ENCODE measurements around the gene ARHGAP29.

DNA sequence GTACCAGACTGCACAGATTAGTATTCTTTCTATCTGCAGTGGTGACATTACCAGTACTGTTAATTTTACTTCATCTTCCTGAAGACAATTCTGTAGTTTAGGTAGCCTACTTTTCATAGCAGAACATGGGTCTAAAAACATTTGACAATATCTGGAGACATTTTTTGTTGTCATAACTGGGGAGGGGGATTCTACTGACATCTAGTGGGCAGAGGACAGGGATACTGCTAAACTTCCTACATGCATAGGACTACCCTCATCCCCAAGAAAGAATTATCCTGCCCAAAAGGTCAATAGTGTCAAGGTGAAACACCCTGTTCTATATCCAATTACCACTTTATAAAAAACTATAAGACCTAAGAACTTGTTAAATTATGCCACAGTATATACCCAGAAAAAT is 3.4 kb upstream of the ARHGAP29 start:
- TF ChIP-seq, protein P1, sequence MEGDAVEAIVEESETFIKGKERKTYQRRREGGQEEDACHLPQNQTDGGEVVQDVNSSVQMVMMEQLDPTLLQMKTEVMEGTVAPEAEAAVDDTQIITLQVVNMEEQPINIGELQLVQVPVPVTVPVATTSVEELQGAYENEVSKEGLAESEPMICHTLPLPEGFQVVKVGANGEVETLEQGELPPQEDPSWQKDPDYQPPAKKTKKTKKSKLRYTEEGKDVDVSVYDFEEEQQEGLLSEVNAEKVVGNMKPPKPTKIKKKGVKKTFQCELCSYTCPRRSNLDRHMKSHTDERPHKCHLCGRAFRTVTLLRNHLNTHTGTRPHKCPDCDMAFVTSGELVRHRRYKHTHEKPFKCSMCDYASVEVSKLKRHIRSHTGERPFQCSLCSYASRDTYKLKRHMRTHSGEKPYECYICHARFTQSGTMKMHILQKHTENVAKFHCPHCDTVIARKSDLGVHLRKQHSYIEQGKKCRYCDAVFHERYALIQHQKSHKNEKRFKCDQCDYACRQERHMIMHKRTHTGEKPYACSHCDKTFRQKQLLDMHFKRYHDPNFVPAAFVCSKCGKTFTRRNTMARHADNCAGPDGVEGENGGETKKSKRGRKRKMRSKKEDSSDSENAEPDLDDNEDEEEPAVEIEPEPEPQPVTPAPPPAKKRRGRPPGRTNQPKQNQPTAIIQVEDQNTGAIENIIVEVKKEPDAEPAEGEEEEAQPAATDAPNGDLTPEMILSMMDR (IDR thresholded peaks at IDR 0.05; ENCODE audit: control extremely low read depth in 1 of 3, insufficient read depth in 1 of 3, low read depth in 1 of 3, low read length in 3 of 3), result peak in 2 of 3 experiments; percentile 60 to 61; a peak in 3 of 4 replicates
- TF ChIP-seq SP1 (IDR thresholded peaks at IDR 0.05; ENCODE audit: low read depth, low read length) (no peak), CBX8 (IDR thresholded peaks at IDR 0.05; ENCODE audit: borderline replicate concordance, low read depth, low read length) (no peak), POLR2A (IDR thresholded peaks at IDR 0.05; ENCODE audit: control extremely low read depth in 1 of 2, low read depth in 2 of 2, low read length in 2 of 2) (no peak), SP4 (IDR thresholded peaks at IDR 0.05; ENCODE audit: low read length) (no peak), TBP (IDR thresholded peaks at IDR 0.05; ENCODE audit: low read depth, low read length) (no peak), CEBPB (IDR thresholded peaks at IDR 0.05; ENCODE audit: low read depth, low read length) (no peak), TAF1 (IDR thresholded peaks at IDR 0.05; ENCODE audit: low read depth, low read length) (no peak), CTBP2 (IDR thresholded peaks at IDR 0.05; ENCODE audit: borderline replicate concordance, insufficient read depth, insufficient read length, low read length) (no peak), ZNF274 (IDR thresholded peaks at IDR 0.05; ENCODE audit: borderline replicate concordance, extremely low read depth, low read length) (no peak), TEAD4 (IDR thresholded peaks at IDR 0.05; ENCODE audit: low read depth, low read length) (no peak), KDM4A (IDR thresholded peaks at IDR 0.05; ENCODE audit: low read depth, low read length, severe bottlenecking) (no peak)
- TF ChIP-seq, protein P2, sequence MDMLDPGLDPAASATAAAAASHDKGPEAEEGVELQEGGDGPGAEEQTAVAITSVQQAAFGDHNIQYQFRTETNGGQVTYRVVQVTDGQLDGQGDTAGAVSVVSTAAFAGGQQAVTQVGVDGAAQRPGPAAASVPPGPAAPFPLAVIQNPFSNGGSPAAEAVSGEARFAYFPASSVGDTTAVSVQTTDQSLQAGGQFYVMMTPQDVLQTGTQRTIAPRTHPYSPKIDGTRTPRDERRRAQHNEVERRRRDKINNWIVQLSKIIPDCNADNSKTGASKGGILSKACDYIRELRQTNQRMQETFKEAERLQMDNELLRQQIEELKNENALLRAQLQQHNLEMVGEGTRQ (IDR thresholded peaks at IDR 0.05; ENCODE audit: low read length), result no peak
- TF ChIP-seq, protein P3, sequence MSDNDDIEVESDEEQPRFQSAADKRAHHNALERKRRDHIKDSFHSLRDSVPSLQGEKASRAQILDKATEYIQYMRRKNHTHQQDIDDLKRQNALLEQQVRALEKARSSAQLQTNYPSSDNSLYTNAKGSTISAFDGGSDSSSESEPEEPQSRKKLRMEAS (IDR thresholded peaks at IDR 0.05), result no peak
